ENCODE results near the gene GALNT16. TPM values are rescaled to one million over a fixed set of nuclear protein-coding genes. Genes with fewer than 3 reads are reported as not detected.

Gene GALNT16
- total RNA-seq, 1 donor from 2014 or later: 6.2 TPM

- H3K27ac Mint-ChIP-seq (ENCODE audit: unreplicated experiment): no peak overlapping the region
- no peaks in the 10 kb centered on the region for H3K36me3 Mint-ChIP-seq (ENCODE audit: low read depth, unreplicated experiment)
- no peaks in the 10 kb centered on the region for H3K9me3 ChIP-seq (ENCODE audit: insufficient read depth, low read depth, low read length)
- H3K4me1 Mint-ChIP-seq (ENCODE audit: low read depth, unreplicated experiment): peaks cover 1% of the 10 kb centered on the region
- no peaks in the 10 kb centered on the region for H3K36me3 ChIP-seq (ENCODE audit: insufficient read depth, low read length)
- no peaks in the 10 kb centered on the region for H4K20me1 ChIP-seq (ENCODE audit: insufficient read depth, low read length)
- H3K27me3 ChIP-seq (ENCODE audit: insufficient read depth, low read length): peaks cover 5% of the 10 kb centered on the region
- no peak overlapping the region for H3K4me2 ChIP-seq (ENCODE audit: low read length)
- no peak for TF ChIP-seq EZH2 (IDR thresholded peaks at IDR 0.05; ENCODE audit: insufficient read depth, low read length)
- no peak for TF ChIP-seq CTCF (IDR thresholded peaks at IDR 0.05; ENCODE audit: insufficient read depth, low read depth, low read length)
- DNase-seq (ENCODE audit: low read depth) (no peak), FAIRE-seq (no peak)
- H3K9me3 Mint-ChIP-seq (ENCODE audit: unreplicated experiment): no peaks in the 10 kb centered on the region
- H3K27ac ChIP-seq (ENCODE audit: low read depth, low read length): no peak overlapping the region
- H3K27me3 Mint-ChIP-seq (ENCODE audit: low read depth, unreplicated experiment): peaks cover 50% of the 10 kb centered on the region
- no peaks in the 10 kb centered on the region for H3K4me1 ChIP-seq (ENCODE audit: insufficient read depth, low read length)
- no peak overlapping the region for H3K4me3 ChIP-seq (ENCODE audit: insufficient read depth, low read depth, low read length)
- H3K4me3 Mint-ChIP-seq (ENCODE audit: unreplicated experiment): no peak overlapping the region
- no peak overlapping the region for H3K9ac ChIP-seq (ENCODE audit: low read length)
- no peaks in the 10 kb centered on the region for H3K79me2 ChIP-seq (ENCODE audit: insufficient read depth, low read length)
- H2AFZ ChIP-seq (ENCODE audit: low read depth, low read length): no peak overlapping the region
These were observed 84.2 kb downstream of the GALNT16 start for GRCh38 chr14:69344171-69344570.

- H2AFZ ChIP-seq (ENCODE audit: low read depth, low read length): no peak overlapping the region
- H3K4me1 ChIP-seq (ENCODE audit: insufficient read depth, low read length): no peaks in the 10 kb centered on the region
- no peak overlapping the region for H3K4me2 ChIP-seq (ENCODE audit: low read length)
- Mint-ChIP-seq H3K9me3 (ENCODE audit: unreplicated experiment) (peaks cover 4% of the 10 kb centered on the region), H3K4me1 (ENCODE audit: low read depth, unreplicated experiment) (peaks cover 1% of the 10 kb centered on the region), H3K4me3 (ENCODE audit: unreplicated experiment) (no peak overlapping the region), H3K27ac (ENCODE audit: unreplicated experiment) (no peak overlapping the region), H3K27me3 (ENCODE audit: low read depth, unreplicated experiment) (peaks cover 48% of the 10 kb centered on the region), H3K36me3 (ENCODE audit: low read depth, unreplicated experiment) (no peaks in the 10 kb centered on the region)
- no peak for DNase-seq (ENCODE audit: low read depth)
- H3K79me2 ChIP-seq (ENCODE audit: insufficient read depth, low read length): no peaks in the 10 kb centered on the region
- no peak for FAIRE-seq
- H3K4me3 ChIP-seq (ENCODE audit: insufficient read depth, low read depth, low read length): no peak overlapping the region
- H3K9ac ChIP-seq (ENCODE audit: low read length): no peak overlapping the region
- no peaks in the 10 kb centered on the region for H3K36me3 ChIP-seq (ENCODE audit: insufficient read depth, low read length)
- peaks cover 5% of the 10 kb centered on the region for H3K27me3 ChIP-seq (ENCODE audit: insufficient read depth, low read length)
- no peak for TF ChIP-seq CTCF (IDR thresholded peaks at IDR 0.05; ENCODE audit: insufficient read depth, low read depth, low read length)
- TF ChIP-seq EZH2 (IDR thresholded peaks at IDR 0.05; ENCODE audit: insufficient read depth, low read length): no peak
- H4K20me1 ChIP-seq (ENCODE audit: insufficient read depth, low read length): no peaks in the 10 kb centered on the region
- H3K9me3 ChIP-seq (ENCODE audit: insufficient read depth, low read depth, low read length): no peaks in the 10 kb centered on the region
- no peak overlapping the region for H3K27ac ChIP-seq (ENCODE audit: low read depth, low read length)
These were observed 85.4 kb downstream of the GALNT16 start for GRCh38 chr14:69345402-69345801.

- Histone ChIP-seq H3K9me3 (ENCODE audit: insufficient read depth, low read depth, low read length) (no peaks in the 10 kb centered on the region), H4K20me1 (ENCODE audit: insufficient read depth, low read length) (no peaks in the 10 kb centered on the region), H3K4me3 (ENCODE audit: insufficient read depth, low read depth, low read length) (no peak overlapping the region), H3K9ac (ENCODE audit: low read length) (no peak overlapping the region), H3K27ac (ENCODE audit: low read depth, low read length) (no peak overlapping the region), H3K27me3 (ENCODE audit: insufficient read depth, low read length) (peaks cover 5% of the 10 kb centered on the region), H3K4me1 (ENCODE audit: insufficient read depth, low read length) (no peaks in the 10 kb centered on the region), H3K79me2 (ENCODE audit: insufficient read depth, low read length) (no peaks in the 10 kb centered on the region), H3K4me2 (ENCODE audit: low read length) (no peak overlapping the region), H2AFZ (ENCODE audit: low read depth, low read length) (no peak overlapping the region), H3K36me3 (ENCODE audit: insufficient read depth, low read length) (no peaks in the 10 kb centered on the region)
- no peak for TF ChIP-seq EZH2 (IDR thresholded peaks at IDR 0.05; ENCODE audit: insufficient read depth, low read length)
- peak; percentile 45 for TF ChIP-seq CTCF (IDR thresholded peaks at IDR 0.05; ENCODE audit: insufficient read depth, low read depth, low read length)
- DNase-seq (ENCODE audit: low read depth) (no peak), FAIRE-seq (no peak)
- H3K36me3 Mint-ChIP-seq (ENCODE audit: low read depth, unreplicated experiment): no peaks in the 10 kb centered on the region
- peaks cover 1% of the 10 kb centered on the region for H3K4me1 Mint-ChIP-seq (ENCODE audit: low read depth, unreplicated experiment)
- peaks cover 4% of the 10 kb centered on the region for H3K9me3 Mint-ChIP-seq (ENCODE audit: unreplicated experiment)
- H3K27ac Mint-ChIP-seq (ENCODE audit: unreplicated experiment): no peak overlapping the region
- no peak overlapping the region for H3K4me3 Mint-ChIP-seq (ENCODE audit: unreplicated experiment)
- peaks cover 51% of the 10 kb centered on the region for H3K27me3 Mint-ChIP-seq (ENCODE audit: low read depth, unreplicated experiment)
These were observed 86.8 kb downstream of the GALNT16 start for GRCh38 chr14:69346710-69347109.

Measured in astrocyte (in vitro differentiated cells and primary cell).